HepG2 (cell line): ENCODE data around the gene SHISA5. TPM values are rescaled to one million over a fixed set of nuclear protein-coding genes. Genes with fewer than 3 reads are reported as not detected.
A peak's percentile ranks its signal among the peaks of the same experiment; 100 is the strongest.

ENCODE experiments used
- CEBPB ChIP-seq: IDR thresholded peaks from 2 replicates; pipeline ENCODE4 v1.6.1; 2011; ENCODE audit warnings: low read depth, low read length, improper control_type of control experiment, borderline replicate concordance
- CTCF ChIP-seq: sonication (generic); formaldehyde crosslinking; IDR thresholded peaks from 2 replicates; pipeline ENCODE4 v1.5.0; 2020; ENCODE audit warnings: mild to moderate bottlenecking, missing genetic modification reagents, moderate library complexity
- FOXP4 ChIP-seq: sonication (generic); formaldehyde crosslinking; IDR thresholded peaks from 2 replicates; pipeline ENCODE4 v1.4.0; 2020; ENCODE audit warnings: missing genetic modification reagents
- GABPB1 ChIP-seq: IDR thresholded peaks from 2 replicates; pipeline ENCODE4 v1.6.1; 2016; ENCODE audit warnings: mild to moderate bottlenecking, missing genetic modification reagents, moderate library complexity, missing compliant biosample characterization
- HES4 ChIP-seq: sonication (generic); formaldehyde crosslinking; IDR thresholded peaks from 2 replicates; pipeline ENCODE4 v1.9.0; 2021; ENCODE audit warnings: mild to moderate bottlenecking, missing genetic modification reagents, borderline replicate concordance
- HIVEP1 ChIP-seq: sonication (generic); formaldehyde crosslinking; IDR thresholded peaks from 2 replicates; pipeline ENCODE4 v1.4.0; 2020; ENCODE audit warnings: mild to moderate bottlenecking, missing genetic modification reagents
- HOMEZ ChIP-seq: IDR thresholded peaks from 2 replicates; pipeline ENCODE4 v1.6.1; 2016; ENCODE audit warnings: low read depth
- KAT7 ChIP-seq: IDR thresholded peaks from 2 replicates; pipeline ENCODE4 v1.6.1; 2018; ENCODE audit warnings: borderline replicate concordance, missing compliant biosample characterization
- KDM5B ChIP-seq: sonication (generic); formaldehyde crosslinking; IDR thresholded peaks from 2 replicates; pipeline ENCODE4 v1.4.0; 2020; ENCODE audit warnings: missing genetic modification reagents, mild to moderate bottlenecking, borderline replicate concordance
- MYPOP ChIP-seq: sonication (generic); formaldehyde crosslinking; IDR thresholded peaks from 2 replicates; pipeline ENCODE4 v1.8.1; 2023; ENCODE audit warnings: mild to moderate bottlenecking, moderate library complexity, missing genetic modification reagents
- PHF5A ChIP-seq: IDR thresholded peaks from one replicate; pipeline ENCODE4 v1.6.1; 2018; ENCODE audit warnings: low read depth, missing genetic modification reagents; ENCODE audit not compliant: unreplicated experiment
- RAD21 ChIP-seq: fragments of 450-650 bp; formaldehyde crosslinking; IDR thresholded peaks from 2 replicates; pipeline ENCODE4 v1.5.0; 2020; ENCODE audit warnings: mild to moderate bottlenecking
- RBM39 ChIP-seq: fragments of 200-400 bp; formaldehyde crosslinking; IDR thresholded peaks from one replicate; pipeline ENCODE4 v1.6.1; 2018; ENCODE audit warnings: antibody characterized with exemption, mild to moderate bottlenecking, low read depth, low read length; ENCODE audit not compliant: poor library complexity, severe bottlenecking
- SAP130 ChIP-seq: IDR thresholded peaks from 2 replicates; pipeline ENCODE4 v1.6.1; 2016; ENCODE audit warnings: low read depth
- TRAFD1 ChIP-seq: sonication (generic); formaldehyde crosslinking; IDR thresholded peaks from 2 replicates; pipeline ENCODE4 v1.5.1; 2020; ENCODE audit warnings: missing genetic modification reagents, mild to moderate bottlenecking, borderline replicate concordance
- ZFY ChIP-seq: sonication (generic); formaldehyde crosslinking; IDR thresholded peaks from 2 replicates; pipeline ENCODE4 v1.4.0; 2020; ENCODE audit warnings: missing genetic modification reagents
- ZNF224 ChIP-seq: sonication (generic); formaldehyde crosslinking; IDR thresholded peaks from 2 replicates; pipeline ENCODE4 v1.5.0; 2020; ENCODE audit warnings: mild to moderate bottlenecking, missing genetic modification reagents
- ZNF788 ChIP-seq: sonication (generic); formaldehyde crosslinking; IDR thresholded peaks from 2 replicates; pipeline ENCODE4 v1.5.0; 2020; ENCODE audit warnings: mild to moderate bottlenecking, missing genetic modification reagents, borderline replicate concordance
- polyA plus RNA-seq, 8 experiments: library from polyadenylated mRNA; depleted of rRNA in 3 of 8; stranded (reverse) in 7 of 8; unstranded in 1 of 8; fragments of >200 nt; fragmentation: Illumina TruSeq in 4 of 8; extraction: Trizol in 4 of 8; gene quantifications; 2 replicates each; pipeline versions ENCODE4 v1.2.1 to v1.2.3, GENCODE V29; 2011 to 2016; ENCODE audit warnings: low read depth in 4 of 8, missing spikeins in 1 of 8, mixed read lengths in 1 of 8; ENCODE audit not compliant: insufficient read depth in 1 of 8
- total RNA-seq, 5 experiments: library from RNA; depleted of rRNA; stranded (reverse); fragments of >200 nt; fragmentation: Illumina TruSeq; extraction: Trizol; gene quantifications; 2 replicates each; pipeline ENCODE4 v1.2.3, GENCODE V29; 2016; ENCODE audit warnings: low read depth in 1 of 5

Gene SHISA5
- total and polyA plus RNA-seq, 2 of the 13 experiments (the other 11 are each of a cell fraction or from before 2014, with no cell fraction given): 75.8 to 91.4 TPM

DNA sequence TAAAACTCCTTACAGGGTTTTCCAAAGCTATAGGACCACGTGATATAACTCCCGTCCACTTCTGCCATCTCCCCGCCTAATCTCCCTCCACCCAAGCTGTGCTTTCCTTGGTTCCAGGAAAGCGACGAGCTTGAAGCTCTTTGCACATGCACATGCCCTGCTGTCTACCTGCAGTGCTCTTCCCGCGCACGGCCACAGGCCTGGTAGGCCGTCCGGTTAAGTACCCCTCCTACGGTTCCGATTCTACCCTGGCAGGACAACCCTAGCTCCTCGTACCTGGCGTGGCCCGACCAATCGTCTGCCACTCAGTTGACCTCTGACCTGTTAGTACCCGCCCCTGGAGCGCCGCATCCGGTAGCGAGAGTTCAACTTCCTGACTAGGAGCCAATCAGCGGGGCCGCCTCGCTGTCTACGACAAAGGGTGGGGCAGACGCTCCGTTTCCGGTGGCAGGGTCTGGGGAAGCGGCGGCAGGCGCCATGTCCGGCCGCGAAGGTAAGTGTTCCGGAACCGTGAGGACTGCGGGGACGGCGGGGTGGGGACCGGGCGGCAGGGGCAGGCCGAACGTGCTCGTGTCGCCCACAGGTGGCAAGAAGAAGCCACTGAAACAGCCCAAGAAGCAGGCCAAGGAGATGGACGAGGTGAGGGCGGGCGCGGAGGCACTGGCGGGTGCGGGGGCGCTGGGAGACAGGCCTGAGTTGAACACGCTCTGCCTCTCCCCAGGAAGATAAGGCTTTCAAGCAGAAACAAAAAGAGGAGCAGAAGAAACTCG is 64.0 kb downstream of the SHISA5 start, which contains the start of the genes CCDC51 and TMA7 (continued):
- TF ChIP-seq RBM39 (peak; percentile 65), ZNF224 (no peak; the same call in 1 of the 2 replicates), KDM5B (CRISPR knock-in tag) (peak; percentile 87), RAD21 (peak; percentile 7; the same call in 1 of the 2 replicates), HIVEP1 (CRISPR knock-in tag) (peak; percentile 83; the same call in 1 of the 2 replicates), SAP130 (CRISPR knock-in tag) (peak; percentile 94), FOXP4 (no peak), CTCF (CRISPR knock-in tag) (peak; percentile 19; the same call in 1 of the 2 replicates), HES4 (CRISPR knock-in tag) (peak; percentile 67; the same call in 1 of the 2 replicates), PHF5A (CRISPR knock-in tag) (peak; percentile 70), CEBPB (no peak), MYPOP (CRISPR knock-in tag) (peak; percentile 51; the same call in 1 of the 2 replicates), HOMEZ (CRISPR knock-in tag) (no peak), GABPB1 (peak; percentile 99), KAT7 (CRISPR knock-in tag) (peak; percentile 70), ZFY (peak; percentile 94), ZNF788 (CRISPR knock-in tag) (peak; percentile 94), TRAFD1 (CRISPR knock-in tag) (no peak; the same call in 1 of the 2 replicates)
